OCI-LY1 (cell line): ENCODE results near the gene ZNF229.
"Not testable (repeated sequence)": the region's sequence is repeated elsewhere in the genome, so short reads cannot be mapped to it uniquely, and the experiment has no call there.

Experiments
- H2AFZ ChIP-seq: fragments of 200-600 bp; sonication (generic), shearing (Covaris generic); 2 replicates; pipeline ENCODE4 v1.6.0; 2014; ENCODE audit warnings: antibody characterized with exemption, mild to moderate bottlenecking, low read length
- H3F3A ChIP-seq: fragments of 200-600 bp; sonication (generic), shearing (Covaris generic); 2 replicates; pipeline ENCODE4 v1.6.0; 2014; ENCODE audit warnings: mild to moderate bottlenecking, antibody characterized with exemption, low read length, moderate library complexity; ENCODE audit not compliant: insufficient read depth
- H3K27ac ChIP-seq: fragments of 200-600 bp; sonication (generic); 2 replicates; pipeline ENCODE4 v1.5.1; 2014; ENCODE audit warnings: low read length, mixed run types, mild to moderate bottlenecking, low read depth; ENCODE audit not compliant: poor library complexity, severe bottlenecking
- H3K27me3 ChIP-seq: fragments of 200-600 bp; sonication (generic); 2 replicates; pipeline ENCODE4 v1.6.0; 2014; ENCODE audit warnings: antibody characterized with exemption, mild to moderate bottlenecking, low read length, moderate library complexity; ENCODE audit not compliant: insufficient read depth
- H3K36me3 ChIP-seq: fragments of 200-600 bp; sonication (generic); 2 replicates; pipeline ENCODE4 v1.6.1; 2014; ENCODE audit warnings: mild to moderate bottlenecking, antibody characterized with exemption, low read length, moderate library complexity, mixed read lengths; ENCODE audit not compliant: insufficient read depth
- H3K4me1 ChIP-seq: fragments of 200-600 bp; sonication (generic); 2 replicates; pipeline ENCODE4 v1.5.1; 2014; ENCODE audit warnings: mild to moderate bottlenecking, low read length, moderate library complexity; ENCODE audit not compliant: insufficient read depth, severe bottlenecking
- H3K4me2 ChIP-seq: fragments of 200-600 bp; sonication (generic), shearing (Covaris generic); 2 replicates; pipeline ENCODE4 v1.6.1; 2014; ENCODE audit warnings: low read length
- H3K4me3 ChIP-seq: fragments of 200-600 bp; sonication (generic); 2 replicates; pipeline ENCODE4 v1.5.1; 2014; ENCODE audit warnings: low read length, low read depth, mild to moderate bottlenecking, mixed read lengths; ENCODE audit not compliant: poor library complexity, severe bottlenecking
- H3K79me2 ChIP-seq: fragments of 200-600 bp; shearing (Covaris generic); 2 replicates; pipeline ENCODE4 v1.6.1; 2016; ENCODE audit warnings: mixed run types, low read length, mixed read lengths; ENCODE audit not compliant: insufficient read depth
- H3K9ac ChIP-seq: fragments of 200-600 bp; sonication (generic), shearing (Covaris generic); 2 replicates; pipeline ENCODE4 v1.6.1; 2014; ENCODE audit warnings: mild to moderate bottlenecking, low read length, mixed read lengths
- H3K9me2 ChIP-seq: fragments of 200-600 bp; sonication (generic), shearing (Covaris generic); 2 replicates; pipeline ENCODE4 v1.6.1; 2014; ENCODE audit warnings: low read depth, mild to moderate bottlenecking, low read length, mixed read lengths
- H3K9me3 ChIP-seq: fragments of 200-600 bp; shearing (Covaris generic); 2 replicates; pipeline ENCODE4 v1.6.1; 2014; ENCODE audit warnings: low read length, mixed read lengths
- H4K20me1 ChIP-seq: fragments of 200-600 bp; sonication (generic), shearing (Covaris generic); 2 replicates; pipeline ENCODE4 v1.6.0; 2016; ENCODE audit warnings: mild to moderate bottlenecking, low read length; ENCODE audit not compliant: insufficient read depth
- EZH2 ChIP-seq: fragments of 200-600 bp; sonication (generic), shearing (Covaris generic); IDR thresholded peaks from 2 replicates; pipeline ENCODE4 v1.8.0; 2017; ENCODE audit warnings: borderline replicate concordance, mixed run types, mild to moderate bottlenecking, antibody characterized with exemption, low read length, moderate library complexity, mixed read lengths
- TF ChIP-seq, protein P1 (sequence below): fragments of 200-600 bp; sonication (generic), shearing (Covaris generic); IDR thresholded peaks from 2 replicates; pipeline ENCODE4 v1.5.1; 2017; ENCODE audit warnings: mild to moderate bottlenecking, antibody characterized with exemption, low read length, moderate library complexity, mixed read lengths

Gene ZNF229

DNA sequence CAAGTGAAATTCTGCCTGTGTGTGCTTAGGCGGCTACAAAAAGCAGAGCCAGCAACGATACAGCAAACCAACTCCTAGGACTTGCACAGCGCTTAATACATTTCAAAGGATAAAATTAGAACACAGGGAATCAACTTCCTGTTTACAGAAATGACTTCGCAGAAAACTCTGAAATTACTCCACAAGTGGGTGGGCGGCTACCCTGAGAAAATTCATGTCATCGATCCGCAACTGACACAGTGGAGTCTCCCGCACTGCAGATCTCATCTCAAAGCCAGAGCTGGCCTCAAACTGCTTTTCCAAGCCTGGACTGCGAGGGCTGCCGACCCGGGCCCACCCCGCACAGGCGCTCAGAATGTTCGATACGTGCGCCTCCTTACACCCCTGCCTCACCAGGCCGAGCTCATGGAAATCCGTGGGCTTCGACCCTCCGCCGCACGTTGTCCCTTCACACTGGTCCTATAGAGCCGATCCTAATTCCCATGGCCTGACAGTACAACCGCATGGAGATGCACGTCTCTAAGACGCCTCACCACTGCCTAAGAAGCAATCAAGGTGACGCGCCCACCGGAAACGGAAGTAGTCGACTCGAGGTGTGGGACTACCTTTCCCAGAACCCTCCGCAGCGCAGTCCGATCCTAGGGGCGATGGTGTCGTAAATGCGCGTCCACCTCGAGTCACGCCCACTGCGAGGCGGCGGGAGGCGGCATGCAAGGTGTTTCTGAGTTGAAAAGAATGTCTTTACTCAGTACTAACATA lies at the start of gene ZNF229:
TSS of gene ZNF229 (minus strand) at position 557 of the 759 bp plus-strand sequence. CDS start 5,625 bp downstream, outside the sequence.
- H3K27ac ChIP-seq: no peak within 1 kb of the TSS
- no peaks in the 10 kb centered on the region for H3K36me3 ChIP-seq
- no peak within 1 kb of the TSS for H3K4me3 ChIP-seq
- no peaks in the 10 kb centered on the region for H3K9me3 ChIP-seq
- H3K27me3 ChIP-seq: no peaks in the 10 kb centered on the region
- no peak within 1 kb of the TSS for H3K9ac ChIP-seq
- no peaks in the 10 kb centered on the region for H3K4me1 ChIP-seq
- no peak within 1 kb of the TSS for H2AFZ ChIP-seq
- H3K79me2 ChIP-seq: no peaks in the 10 kb centered on the region
- H3F3A ChIP-seq: no peaks in the 10 kb centered on the region
- TF ChIP-seq EZH2: no peak
- TF ChIP-seq, protein P1, sequence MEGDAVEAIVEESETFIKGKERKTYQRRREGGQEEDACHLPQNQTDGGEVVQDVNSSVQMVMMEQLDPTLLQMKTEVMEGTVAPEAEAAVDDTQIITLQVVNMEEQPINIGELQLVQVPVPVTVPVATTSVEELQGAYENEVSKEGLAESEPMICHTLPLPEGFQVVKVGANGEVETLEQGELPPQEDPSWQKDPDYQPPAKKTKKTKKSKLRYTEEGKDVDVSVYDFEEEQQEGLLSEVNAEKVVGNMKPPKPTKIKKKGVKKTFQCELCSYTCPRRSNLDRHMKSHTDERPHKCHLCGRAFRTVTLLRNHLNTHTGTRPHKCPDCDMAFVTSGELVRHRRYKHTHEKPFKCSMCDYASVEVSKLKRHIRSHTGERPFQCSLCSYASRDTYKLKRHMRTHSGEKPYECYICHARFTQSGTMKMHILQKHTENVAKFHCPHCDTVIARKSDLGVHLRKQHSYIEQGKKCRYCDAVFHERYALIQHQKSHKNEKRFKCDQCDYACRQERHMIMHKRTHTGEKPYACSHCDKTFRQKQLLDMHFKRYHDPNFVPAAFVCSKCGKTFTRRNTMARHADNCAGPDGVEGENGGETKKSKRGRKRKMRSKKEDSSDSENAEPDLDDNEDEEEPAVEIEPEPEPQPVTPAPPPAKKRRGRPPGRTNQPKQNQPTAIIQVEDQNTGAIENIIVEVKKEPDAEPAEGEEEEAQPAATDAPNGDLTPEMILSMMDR: no peak
- H3K4me2 ChIP-seq: no peak within 1 kb of the TSS
- H3K9me2 ChIP-seq: no peaks in the 10 kb centered on the region
- H4K20me1 ChIP-seq: no peaks in the 10 kb centered on the region

DNA sequence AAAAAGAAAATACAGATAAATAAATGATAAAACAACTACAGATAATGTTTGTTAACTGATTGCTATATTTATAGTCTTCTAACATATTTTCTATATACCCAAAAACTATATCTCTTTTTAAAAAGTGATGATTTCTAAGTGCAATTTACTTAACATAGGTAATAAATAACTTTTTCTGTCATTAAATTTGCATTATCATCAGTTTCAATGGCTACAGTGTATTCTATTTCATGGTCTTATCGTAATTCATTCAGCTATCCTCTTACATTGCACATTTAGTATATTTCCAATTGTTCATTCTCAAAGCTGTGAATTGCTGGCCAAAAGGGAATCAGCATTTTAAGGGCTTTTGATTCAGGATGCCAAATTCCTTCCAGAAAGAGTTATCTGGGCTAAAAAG lies 48.4 kb upstream of the ZNF229 start:
- TF ChIP-seq, protein P1: no peak
- TF ChIP-seq EZH2: no peak
- Histone ChIP-seq H4K20me1 (no peaks in the 10 kb centered on the region), H3F3A (no peaks in the 10 kb centered on the region), H3K9ac (no peak overlapping the region), H2AFZ (no peak overlapping the region), H3K27me3 (no peaks in the 10 kb centered on the region; the same call in 1 of the 2 replicates), H3K4me3 (no peak overlapping the region), H3K79me2 (peaks cover 20% of the 10 kb centered on the region), H3K27ac (no peak overlapping the region), H3K4me1 (peaks cover 13% of the 10 kb centered on the region), H3K9me3 (peaks cover 67% of the 10 kb centered on the region), H3K9me2 (no peaks in the 10 kb centered on the region), H3K36me3 (peaks cover 77% of the 10 kb centered on the region), H3K4me2 (no peak overlapping the region)

DNA sequence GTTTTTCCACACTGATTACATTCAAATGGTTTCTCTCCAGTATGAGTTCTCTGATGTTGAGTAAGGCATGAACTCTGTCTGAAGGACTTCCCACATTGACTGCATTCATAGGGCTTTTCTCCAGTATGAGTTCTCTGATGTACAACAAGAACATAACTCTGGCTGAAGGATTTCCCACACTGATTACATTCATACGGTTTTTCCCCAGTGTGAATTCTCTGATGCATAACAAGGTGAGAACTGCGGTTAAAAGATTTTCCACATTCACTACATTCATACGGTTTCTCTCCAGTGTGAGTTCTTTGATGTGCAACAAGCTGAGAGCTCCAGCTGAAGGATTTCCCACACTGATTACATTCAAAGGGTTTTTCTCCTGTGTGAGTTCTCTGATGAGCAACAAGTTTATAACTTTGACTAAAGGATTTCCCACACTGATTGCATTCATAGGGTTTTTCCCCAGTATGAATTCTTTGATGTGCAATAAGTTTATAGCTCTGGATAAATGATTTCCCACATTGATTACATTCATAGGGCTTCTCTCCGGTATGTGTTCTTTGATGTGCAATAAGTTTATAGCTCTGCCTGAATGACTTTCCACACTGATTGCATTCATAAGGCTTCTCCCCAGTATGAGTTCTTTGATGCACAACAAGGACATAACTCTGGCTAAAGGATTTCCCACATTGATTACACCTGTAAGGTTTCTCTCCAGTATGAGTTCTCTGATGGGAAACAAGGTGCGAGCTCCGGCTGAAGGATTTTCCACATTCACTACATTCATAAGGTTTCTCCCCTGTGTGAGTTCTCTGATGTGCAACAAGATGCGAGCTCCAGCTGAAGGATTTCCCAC lies 28.5 kb upstream of the ZNF229 start:
- Histone ChIP-seq H3K9me2 (no peaks in the 10 kb centered on the region), H3K4me3 (no peak overlapping the region), H3K9me3 (peaks cover 79% of the 10 kb centered on the region), H3K79me2 (no peaks in the 10 kb centered on the region), H2AFZ (no peak overlapping the region), H4K20me1 (no peaks in the 10 kb centered on the region), H3K4me2 (no peak overlapping the region), H3K4me1 (no peaks in the 10 kb centered on the region), H3K27me3 (no peaks in the 10 kb centered on the region), H3K36me3 (peaks cover 69% of the 10 kb centered on the region), H3K27ac (no peak overlapping the region), H3F3A (peaks cover 15% of the 10 kb centered on the region), H3K9ac (no peak overlapping the region)
- TF ChIP-seq EZH2: no peak
- TF ChIP-seq, protein P1: no peak

- not testable (repeated sequence) for H3K4me2 ChIP-seq
Measured at GRCh38 chr19:44468730-44469129, 20.5 kb upstream of the ZNF229 start.

GRCh38 chr19:44462600-44463286 lies 14.5 kb upstream of the ZNF229 start:
- not testable (repeated sequence) for H3K9me3 ChIP-seq, H3K27me3 ChIP-seq, H2AFZ ChIP-seq, H3K9me2 ChIP-seq, H3K36me3 ChIP-seq, H3K4me1 ChIP-seq, H3K79me2 ChIP-seq, H3K9ac ChIP-seq, H4K20me1 ChIP-seq, H3K4me3 ChIP-seq, H3F3A ChIP-seq, H3K4me2 ChIP-seq, H3K27ac ChIP-seq

More at GRCh38 chr19:44468730-44469129, 20.5 kb upstream of the ZNF229 start:
- H3K27me3 ChIP-seq, H3F3A ChIP-seq, H2AFZ ChIP-seq, H3K79me2 ChIP-seq, H4K20me1 ChIP-seq, H3K9ac ChIP-seq, H3K27ac ChIP-seq, H3K9me2 ChIP-seq, H3K4me1 ChIP-seq, H3K4me3 ChIP-seq, H3K36me3 ChIP-seq: not testable (repeated sequence)
- H3K9me3 ChIP-seq: peaks cover 15% of the 10 kb centered on the region
